NCI-H187 treated with DMSO at 0.1 percent for 48 hours (cell line): ENCODE measurements around the gene ARID3A.

Experiments
- DNase-seq: peaks from one replicate; lab custom pipeline; 2025; lab: John Stamatoyannopoulos, UW

The ARID3A gene

DNA sequence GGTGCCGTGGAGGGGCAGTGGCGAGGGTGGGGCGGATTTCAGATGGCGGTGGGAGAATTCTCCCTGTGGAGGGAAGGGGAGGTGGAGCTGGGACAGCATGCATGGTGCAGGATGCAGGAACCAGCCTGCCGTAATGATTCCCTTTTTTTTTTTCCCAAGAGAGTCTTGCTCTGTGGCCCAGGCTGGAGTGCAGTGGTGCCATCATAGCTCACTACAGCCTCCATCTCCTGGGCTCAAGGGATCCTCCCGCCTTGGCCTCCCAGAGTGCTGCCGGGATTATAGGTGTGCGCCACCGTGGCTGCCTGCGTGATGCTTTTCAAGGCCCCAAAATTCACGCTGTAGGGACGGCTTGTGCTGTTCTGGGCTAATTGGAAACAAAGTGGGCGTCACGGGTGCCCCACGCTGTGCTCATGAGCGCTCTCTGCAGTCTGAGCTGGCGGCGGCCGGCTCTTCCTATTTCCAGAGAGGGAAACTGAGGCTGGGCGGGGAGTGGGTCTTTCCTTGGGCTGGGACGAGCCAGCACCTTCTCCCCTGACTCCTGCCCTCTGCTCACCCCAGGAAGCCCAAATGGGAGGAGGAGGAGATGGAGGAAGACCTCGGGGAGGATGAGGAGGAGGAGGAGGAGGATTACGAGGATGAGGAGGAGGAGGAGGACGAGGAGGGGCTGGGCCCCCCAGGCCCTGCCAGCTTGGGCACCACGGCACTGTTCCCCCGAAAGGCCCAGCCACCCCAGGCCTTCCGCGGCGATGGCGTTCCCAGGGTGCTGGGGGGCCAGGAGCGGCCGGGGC lies 6.2 kb downstream of the ARID3A start:
- DNase-seq: no peak

DNA sequence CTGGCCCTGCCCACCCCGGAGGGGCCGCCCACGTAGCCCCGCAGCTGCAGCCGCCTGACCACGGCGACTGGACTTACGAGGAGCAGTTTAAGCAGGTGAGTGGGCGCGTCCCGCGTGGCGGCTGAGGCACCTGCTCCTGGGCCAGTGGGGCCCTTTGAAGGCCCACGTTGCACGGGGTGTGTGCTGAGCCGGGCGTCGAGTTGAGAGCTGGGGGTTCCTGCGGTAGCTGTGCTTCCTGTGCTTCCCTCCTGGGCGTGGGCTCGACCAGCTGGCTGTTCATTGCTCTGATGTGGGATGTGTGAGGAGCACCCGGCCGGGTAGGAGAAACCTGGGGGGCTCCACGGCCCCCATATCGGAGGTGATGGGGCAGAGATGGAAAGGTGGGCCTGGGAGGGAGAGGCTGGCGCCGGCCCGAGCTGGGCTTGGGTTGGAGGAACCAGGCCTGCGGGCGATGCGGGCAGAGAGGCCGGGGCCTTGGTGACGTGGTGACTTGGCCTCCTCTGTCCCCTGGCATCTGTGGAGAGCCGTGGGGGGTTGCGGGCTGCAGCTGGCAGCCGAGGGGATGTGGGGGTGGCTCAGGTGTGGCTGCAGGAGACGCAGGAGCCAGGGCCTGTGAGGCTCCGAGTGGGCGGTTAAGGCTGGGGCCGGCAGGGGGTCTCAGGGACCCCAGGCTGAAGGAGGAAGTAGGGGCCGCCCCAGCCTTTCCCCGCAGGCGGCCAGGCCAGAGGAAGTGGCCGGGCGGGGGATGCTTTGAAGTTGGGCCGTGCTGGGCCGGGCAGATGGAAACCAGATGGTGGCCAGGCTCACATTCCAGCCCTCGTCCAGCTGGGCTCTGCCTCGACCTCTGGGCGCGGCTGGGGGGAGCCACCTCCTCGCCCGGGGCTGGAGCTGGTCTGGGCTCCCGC lies 7.1 kb downstream of the ARID3A start:
- DNase-seq: no peak

DNA sequence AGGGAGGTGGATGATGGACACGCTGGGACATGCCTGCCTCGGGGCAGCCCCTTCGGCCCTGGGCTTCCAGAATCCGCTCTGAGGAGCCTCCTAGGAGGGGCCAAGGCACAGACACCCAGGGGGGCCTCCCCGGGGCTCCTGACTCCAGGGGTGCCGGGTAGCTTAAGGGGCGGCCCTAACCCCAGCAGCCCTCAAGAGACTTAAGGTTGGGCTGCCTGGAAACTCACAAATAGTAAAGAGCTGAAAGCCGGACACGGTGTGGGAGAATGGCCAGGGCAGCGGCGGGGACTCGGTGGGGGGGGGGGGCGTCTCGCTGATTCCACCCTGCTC lies 7.7 kb downstream of the ARID3A start:
- DNase-seq: no peak

DNA sequence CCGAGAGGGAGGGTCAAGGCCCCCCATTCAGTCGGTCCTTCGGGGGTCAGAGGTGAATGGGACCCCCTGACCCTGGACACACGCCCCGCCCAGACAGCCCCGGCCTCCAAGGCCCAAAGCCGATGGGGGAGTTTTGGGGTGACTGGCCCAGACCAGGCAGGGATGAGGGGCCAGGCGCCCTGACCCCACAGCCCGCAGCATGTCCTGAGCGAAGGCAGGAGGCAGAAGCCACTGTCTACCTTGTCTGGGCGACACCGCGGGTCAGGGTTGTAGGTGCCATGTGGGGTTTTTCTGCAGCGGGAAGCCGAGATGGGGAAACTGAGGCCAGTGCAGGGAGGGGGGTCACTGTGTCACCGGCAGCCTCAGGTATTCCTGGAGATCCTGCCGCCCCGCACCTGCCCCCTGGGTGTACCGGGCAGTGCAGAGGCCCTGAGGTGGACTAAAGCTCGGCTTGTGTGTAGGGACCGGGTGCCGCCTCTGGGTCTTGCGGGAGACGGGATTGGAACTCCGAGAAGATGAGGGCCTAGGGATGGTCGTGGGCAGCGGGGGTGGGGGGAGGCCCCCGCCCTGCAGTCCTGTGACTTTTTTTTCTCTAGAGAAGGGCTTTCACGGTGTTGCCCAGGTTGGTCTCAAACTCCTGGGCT lies 8.5 kb downstream of the ARID3A start:
- no peak for DNase-seq

DNA sequence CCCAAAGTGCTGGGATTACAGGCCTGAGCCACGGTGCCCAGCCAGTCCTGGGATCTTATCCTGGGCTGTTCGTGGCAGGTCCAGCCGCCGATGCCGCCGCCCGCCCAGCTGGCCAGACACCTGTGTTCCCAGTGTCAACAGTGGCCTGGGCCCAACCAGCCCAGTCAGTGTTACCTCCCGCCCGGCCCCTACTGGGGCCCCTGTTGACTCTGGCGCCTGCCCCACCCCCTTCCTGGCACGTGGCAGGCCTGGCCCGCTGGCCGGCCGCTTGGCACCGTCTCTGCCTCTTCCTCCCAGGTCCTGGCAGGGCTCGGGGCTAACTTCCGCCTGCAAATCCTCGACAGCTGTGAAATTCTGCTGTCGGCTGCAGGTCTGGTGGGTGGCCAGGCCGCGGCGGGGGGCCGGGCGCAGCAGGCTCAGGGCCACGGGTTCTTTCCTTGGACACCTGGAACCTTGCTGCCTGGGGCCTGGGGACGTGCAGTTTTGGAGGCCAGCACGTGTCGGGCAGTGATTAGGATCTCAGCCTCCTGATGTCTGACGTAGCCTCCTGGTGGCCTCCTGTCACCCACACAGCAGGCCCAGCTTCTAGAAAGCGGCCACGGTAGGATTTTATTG lies 9.1 kb downstream of the ARID3A start:
- DNase-seq: no peak

DNA sequence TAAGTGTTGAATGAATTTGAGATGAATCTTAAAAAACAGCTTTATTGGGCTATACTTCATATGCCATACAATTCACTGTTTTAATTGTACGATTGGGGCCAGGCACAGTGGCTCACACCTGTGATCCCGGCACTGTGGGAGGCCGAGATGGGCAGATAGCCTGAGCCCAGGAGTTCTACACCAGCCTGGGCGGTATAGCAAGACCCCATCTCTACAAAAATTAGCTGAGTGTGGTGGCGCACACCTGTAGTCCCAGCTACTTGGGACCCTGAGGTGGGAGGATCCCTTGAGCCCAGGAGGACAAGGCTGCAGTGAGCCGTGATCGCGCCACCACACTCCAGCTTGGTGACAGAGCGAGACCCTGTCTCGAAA lies 10.3 kb downstream of the ARID3A start:
- DNase-seq: no peak

DNA sequence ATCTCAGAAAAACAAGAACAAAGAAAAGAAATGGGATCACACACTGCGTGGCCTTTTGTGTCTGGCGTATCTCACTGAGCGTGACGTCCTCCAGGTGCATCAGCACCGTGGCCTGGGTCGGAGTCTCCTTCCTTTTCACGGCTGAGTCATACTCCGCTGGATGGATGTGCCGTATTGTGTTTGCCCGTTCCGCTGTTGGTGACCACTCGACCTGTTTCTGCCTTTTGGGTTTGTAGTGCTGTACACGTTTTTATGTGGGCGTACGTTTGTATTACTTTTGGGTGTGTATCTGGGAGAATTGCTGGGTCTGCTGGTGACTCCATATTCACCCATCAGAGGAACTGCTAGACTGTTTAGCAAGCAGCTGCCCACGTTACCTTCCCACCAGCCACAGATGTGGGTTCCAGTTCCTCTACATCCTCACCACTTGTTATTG lies 11.4 kb downstream of the ARID3A start:
- no peak for DNase-seq

DNA sequence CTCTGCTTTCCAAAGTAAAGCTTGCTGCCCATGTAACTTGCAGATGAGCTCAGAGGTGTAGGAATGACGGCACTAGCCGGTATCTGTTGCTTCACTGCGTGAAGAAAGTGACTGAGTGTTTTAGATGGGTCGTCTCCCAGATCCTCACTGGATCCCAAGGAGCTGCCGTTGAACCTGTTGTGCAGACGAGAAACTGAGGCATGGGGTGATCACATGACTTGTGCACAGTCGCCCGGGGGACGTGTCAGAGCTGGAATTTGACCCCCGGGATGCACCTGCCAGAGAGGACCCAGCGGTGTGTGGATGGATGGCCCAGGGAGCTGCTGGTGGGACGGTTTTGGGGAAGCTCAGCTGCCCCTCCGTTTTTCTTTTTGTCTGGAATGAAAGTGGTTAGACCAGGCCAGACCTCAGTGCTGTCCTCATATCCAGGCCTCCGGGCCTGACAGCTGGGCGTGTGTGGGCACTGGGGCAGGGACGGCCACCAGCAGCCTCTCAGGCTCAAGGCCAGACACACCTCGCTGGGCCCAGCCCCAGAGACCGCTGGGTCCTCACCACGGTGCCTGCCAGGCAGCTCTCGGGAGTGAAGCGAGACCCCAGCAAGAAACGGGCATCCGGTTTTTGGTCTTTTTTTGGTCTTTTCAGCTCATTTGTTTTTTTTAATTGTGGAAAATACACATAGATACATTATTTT lies 12.5 kb downstream of the ARID3A start:
- DNase-seq: no peak

DNA sequence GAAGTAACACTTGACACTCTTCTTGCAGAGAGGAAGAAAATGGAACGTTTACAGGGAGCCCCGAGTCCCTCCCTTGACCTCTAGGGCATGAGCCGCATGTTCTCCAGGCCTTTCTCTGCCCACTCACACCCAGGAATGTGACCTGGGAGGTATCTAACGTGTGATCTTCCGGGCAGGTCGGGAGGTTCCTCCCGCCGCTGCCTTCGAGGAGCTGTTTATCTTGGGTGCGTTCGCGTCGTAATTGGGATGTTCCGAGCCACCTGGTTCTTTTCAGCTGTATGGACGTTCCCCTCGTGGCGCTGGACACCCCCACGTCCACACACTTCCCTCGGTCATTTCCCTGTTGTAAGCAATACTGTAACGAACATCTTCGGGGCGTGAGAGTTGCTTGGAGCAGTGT lies 13.6 kb downstream of the ARID3A start:
- DNase-seq: no peak

DNA sequence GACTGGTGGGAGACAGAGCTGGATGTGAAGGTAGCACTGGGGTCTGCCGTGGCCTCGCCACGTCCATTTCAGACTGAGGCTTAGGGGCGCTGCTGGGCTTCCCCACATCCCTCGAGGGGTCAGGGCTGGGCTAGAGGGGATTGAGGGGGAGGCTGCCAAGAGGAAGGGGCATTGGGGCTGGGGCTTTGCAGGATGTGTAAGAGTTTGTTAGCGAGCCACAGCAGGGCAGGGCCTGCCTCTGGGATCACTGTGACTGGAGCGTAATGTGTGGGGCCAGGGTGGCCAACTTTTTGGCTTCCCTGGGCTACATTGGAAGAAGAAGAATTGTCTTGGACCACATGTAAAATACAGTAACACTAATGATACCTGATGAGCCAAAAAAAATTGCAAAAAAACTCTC lies 14.1 kb downstream of the ARID3A start:
- DNase-seq: no peak

DNA sequence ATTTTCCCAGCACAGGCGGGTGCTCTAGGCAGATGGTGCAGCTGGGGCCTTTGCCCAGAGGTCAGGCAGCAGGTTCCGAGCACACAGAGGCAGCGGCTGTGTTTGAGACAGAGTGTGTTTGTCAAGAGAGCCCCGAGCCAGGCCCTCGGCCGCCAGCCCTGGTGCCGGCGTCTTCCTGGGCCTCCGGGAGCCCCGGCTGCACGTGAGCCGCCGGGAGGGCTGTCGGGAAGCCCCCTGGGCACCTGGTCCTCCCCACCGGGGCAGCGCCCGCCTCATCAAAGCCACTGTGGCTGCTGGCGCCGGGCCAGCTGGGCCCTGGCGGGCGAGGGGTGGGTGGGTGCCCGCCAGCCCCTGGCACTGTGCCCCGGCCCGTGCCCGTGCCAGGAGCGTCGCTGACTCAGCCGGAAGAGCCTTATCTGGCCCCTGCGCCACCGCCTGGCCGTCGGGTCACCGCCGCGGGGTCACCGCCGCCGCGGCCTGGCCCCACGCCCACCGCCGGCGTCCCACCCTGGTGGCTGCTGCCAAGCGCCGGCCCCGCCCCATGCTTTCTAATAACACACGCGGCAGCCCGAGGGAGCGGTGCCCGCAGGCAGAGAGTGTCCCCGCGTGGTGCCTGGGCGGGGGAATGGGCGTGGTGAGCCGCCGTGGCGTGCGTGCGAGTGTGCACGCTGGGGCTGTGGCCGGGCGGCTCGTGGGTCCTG lies 14.9 kb downstream of the ARID3A start:
- DNase-seq: no peak

DNA sequence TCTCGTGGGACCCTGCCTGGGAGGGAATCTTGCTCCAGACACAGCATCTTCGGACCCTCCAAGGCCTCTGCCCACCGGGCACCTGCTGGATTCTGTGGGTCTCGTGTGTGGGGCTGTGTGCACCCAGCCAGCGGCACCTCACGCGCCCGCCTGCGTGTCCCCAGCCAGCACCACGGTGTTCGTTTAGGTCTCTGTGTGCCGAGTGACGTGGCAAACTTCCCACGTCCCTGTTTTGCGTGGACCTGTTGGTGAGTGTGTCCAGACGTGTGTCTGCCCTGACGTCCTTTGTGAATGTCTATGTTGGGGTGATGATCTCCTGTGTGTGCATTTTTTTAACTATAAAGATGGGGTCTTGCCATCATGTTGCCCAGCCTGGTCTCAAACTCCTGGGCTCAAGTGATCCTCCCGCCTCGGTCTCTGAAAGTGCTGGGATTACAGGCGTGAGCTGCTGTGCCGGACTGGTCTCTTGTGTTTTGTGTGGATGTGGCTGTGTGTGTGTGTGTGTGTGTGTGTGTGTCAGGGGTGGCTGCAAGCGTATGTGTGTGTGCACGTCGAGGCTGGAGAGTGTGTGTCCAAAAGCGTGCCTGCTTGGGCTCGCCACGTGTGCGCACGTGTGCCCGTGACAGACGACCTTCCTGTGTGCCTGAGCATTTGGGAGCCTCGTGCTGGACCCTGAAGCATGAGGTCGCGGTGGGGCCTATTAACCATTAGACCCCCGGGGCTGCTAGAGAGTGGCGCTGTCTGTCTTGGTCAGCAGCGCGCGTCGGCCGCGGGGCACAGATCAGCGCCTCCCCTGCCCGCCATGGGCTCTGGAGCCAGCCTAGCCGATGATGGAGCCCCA lies 15.7 kb downstream of the ARID3A start:
- no peak for DNase-seq

DNA sequence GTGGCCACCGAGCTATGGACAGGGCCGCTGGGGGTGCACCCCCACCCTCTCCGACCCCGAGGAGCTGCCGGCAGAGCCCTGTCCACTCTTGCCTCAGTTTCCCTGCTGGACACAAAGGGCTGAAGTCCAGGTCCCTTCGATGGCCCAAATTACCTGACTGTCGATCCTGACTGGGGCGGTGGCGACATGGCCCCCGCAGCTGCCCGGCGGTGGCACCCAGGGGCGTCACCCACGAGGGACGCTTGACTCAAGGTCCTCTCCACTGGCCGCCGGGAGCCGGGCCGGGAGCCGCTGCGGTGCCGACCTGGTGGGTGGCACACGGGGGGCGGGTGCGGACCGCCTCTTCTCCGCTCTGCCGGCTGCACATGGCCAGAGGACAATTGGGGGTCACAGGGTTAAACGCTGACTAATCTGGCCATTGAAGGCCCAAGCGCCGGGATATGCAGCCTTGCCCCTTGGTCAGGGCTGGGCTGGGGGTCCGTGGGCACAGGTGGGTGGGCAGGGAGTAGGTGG lies 16.4 kb downstream of the ARID3A start:
- DNase-seq: no peak

DNA sequence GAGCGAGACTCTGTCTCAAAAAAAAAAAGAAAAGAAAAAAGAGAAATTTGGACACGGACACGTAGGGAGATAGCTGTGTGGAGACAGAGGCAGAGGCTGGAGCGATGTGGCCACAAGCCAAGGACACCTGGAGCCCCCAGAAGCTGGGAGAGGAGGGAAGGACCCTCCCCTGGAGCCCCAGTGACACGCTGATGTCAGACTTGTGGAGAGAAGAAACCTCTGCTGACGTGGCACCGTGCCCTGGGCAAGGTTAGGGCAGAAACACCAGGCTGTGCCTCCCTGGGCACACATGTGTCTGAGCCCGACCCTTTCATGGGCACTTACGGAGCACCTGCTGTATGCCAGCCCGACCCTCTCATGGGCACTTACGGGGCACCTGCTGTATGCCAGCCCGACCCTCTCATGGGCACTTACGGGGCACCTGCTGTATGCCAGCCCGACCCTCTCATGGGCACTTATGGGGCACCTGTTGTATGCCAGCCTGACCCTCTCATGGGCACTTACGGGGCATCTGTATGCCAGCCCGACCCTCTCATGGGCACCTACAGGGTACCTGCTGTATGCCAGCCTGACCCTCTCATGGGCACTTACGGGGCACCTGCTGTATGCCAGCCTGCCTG lies 17.8 kb downstream of the ARID3A start:
- DNase-seq: no peak

DNA sequence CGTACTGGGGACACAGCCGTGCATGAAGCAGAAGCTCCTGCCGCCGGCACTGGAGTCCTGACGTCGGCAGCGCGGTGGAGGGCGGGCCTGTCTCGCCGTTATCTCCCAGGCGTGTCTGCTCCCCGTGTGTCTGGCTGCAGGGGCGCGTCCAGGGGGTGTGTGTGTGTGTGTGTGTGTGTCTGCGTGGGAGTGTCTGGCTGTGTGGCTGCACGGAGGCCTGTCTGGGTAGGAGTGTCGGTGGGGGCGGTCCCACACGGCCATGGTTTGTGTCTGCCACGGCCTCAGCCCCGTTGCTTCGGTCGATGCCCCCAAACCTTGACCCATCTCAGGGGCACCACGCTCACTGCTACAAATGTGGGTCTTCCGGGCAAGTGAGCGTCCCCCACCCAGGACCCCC lies 18.3 kb downstream of the ARID3A start:
- DNase-seq: no peak

DNA sequence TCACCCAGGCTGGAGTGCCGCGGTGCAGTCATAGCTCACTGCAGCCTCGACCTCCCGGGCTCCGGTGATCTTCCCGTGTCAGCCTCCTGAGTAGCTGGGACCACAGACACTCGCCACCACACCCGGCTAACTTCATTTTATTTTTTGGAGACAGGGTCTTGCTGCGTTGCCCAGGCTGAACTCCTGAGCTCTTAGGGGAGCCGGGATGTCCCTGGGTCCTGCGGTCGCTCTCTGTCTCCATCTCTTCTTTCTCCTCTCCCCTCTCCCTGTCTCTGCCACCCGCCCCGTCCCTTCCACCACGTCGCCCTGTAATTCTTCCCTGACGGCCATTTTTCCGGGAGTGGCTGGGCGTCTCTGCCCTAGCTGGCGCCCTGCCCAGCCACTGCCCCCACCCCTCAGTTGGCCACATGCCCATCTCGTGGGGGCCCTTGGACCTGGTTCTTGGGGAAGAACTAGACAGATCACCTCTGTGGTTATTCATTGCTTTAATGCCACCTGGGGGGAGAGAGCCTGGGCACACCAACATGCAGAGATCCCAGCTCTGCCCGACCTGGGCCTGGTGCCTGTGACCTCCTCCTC lies 18.9 kb downstream of the ARID3A start:
- no peak for DNase-seq

DNA sequence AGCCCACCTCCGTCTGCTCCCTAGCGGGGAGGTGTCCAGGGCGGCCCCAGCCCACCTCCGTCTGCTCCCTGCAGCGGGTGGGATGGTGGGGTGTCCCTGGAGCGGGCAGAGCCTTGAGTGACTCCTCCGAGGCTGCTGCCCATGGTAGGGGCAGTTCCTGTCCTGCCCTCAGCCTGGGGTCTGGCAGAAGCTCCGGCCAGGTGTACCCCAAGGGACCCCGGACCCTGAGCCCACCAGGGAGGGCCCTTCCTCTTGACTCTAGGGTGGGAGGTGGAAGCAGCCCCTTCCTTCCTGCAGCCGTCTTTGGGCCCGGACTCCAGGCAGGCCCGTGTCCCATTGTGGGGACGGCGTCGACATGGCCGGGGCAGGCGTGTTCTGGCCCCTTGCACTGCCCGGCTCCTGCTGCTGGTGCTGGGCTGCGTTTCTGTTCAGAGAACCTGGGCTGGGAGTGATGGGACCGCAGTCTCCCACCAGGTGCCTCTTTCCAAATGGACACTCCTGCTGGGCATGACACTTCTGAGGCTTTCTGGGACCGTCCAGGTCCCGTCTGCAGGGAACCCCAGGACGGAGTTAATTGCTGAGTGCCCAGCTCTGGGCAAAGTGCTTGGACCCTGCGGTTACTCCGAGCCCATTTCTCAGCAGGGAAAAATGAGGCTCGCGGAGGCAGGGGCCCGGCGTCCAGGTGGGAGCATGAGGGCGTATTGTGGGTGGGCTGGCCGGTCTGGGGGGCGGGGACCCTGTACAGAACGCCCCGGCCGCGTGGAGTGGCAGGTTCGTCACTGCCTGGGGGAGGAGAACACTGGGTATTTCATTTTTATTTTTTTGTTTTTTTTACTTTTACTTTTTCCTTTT lies 19.8 kb downstream of the ARID3A start:
- DNase-seq: no peak

DNA sequence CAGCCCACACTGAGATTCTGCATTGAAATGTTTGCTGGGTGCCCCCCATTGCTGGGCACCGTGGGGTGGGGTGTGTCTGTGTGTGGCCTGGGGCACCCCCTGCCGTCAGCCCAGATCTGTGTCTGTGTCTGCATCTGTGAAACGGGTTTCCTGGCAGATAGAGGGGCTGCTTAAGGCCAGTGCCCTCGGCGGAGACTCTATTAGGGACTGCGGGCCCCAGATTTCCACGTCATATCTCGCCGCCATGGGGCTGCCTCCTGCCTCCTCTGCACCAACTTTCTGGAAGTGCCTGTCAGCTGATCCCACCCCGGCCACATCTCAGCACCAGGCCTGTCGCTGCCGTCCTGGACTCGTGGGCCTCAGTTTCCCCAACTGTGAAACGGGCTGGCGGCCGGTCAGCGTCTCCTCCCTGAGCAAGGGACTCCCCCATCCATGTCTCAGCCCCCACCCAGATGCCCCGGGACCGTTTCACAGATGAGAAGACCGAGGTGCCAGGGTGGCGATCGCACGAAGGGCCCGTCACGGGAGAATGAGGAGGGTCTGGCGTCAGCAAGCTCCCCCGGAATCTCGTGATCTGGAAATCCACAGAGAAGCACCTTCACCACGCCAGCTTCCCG lies 21.4 kb downstream of the ARID3A start:
- no peak for DNase-seq
